Urinary bladder (tissue), 4 donors: ENCODE data around the gene CHST3. TPM values are rescaled to one million over a fixed set of nuclear protein-coding genes. Genes with fewer than 3 reads are reported as not detected.
"Not testable (repeated sequence)": the region's sequence is repeated elsewhere in the genome, so short reads cannot be mapped to it uniquely, and the experiment has no call there.

Source experiments
- DNase-seq: peaks from one replicate; pipeline ENCODE4 v3.0.0-alpha.2; 2015; ENCODE audit errors: extremely low spot score
- H3K27ac ChIP-seq: one replicate; pipeline ENCODE4 v1.5.1; 2013; ENCODE audit warnings: low read depth, mild to moderate bottlenecking, moderate library complexity
- H3K36me3 ChIP-seq: one replicate; pipeline ENCODE4 v1.6.1; 2013; ENCODE audit warnings: mild to moderate bottlenecking, moderate library complexity; ENCODE audit not compliant: insufficient read depth
- H3K4me1 ChIP-seq: one replicate; pipeline ENCODE4 v1.6.1; 2013; ENCODE audit warnings: mild to moderate bottlenecking, moderate library complexity; ENCODE audit not compliant: insufficient read depth
- H3K4me3 ChIP-seq: one replicate; pipeline ENCODE4 v1.5.1; 2013; ENCODE audit warnings: low read depth, low read length
- WGBS: extraction: QIAGEN DNeasy Blood & Tissue Kit; methylation state at CpG from one replicate; pipeline ENCODE4 v1.1.7; 2013; 5-methylcytosine and 5-hydroxymethylcytosine counted together
- polyA plus RNA-seq: library from polyadenylated mRNA; stranded (reverse); fragments of 200-250 nt; gene quantifications from one replicate; pipeline ENCODE4 v1.2.3, GENCODE V29; 2013
- total RNA-seq: library from RNA; depleted of rRNA; stranded (reverse); fragments of >200 nt; gene quantifications from one replicate; pipeline ENCODE4 v1.2.3, GENCODE V29; 2014
- donor health status: healthy with polysubstance abuse.
- donor health status: healthy.

CHST3 gene
- total and polyA plus RNA-seq, 2 donors, result 15.9 to 17.1 TPM

- Histone ChIP-seq H3K4me1 (peaks cover 1% of the 10 kb centered on the region), H3K27ac (no peak overlapping the region), H3K36me3 (no peaks in the 10 kb centered on the region), H3K4me3 (no peak overlapping the region)
- 74% methylated on average over 6 of the region's 6 CpGs for WGBS
- DNase-seq, result no peak
Measured at GRCh38 chr10:72022228-72022627, 58.0 kb downstream of the CHST3 start.

GRCh38 chr10:72024596-72024995, 60.4 kb downstream of the CHST3 start:
- Histone ChIP-seq H3K27ac (no peak overlapping the region), H3K36me3 (no peaks in the 10 kb centered on the region), H3K4me1 (no peaks in the 10 kb centered on the region), H3K4me3 (no peak overlapping the region)
- WGBS, result 86% methylated on average over 4 of the region's 4 CpGs
- DNase-seq, result no peak

GRCh38 chr10:72025400-72025799, 61.2 kb downstream of the CHST3 start:
- Histone ChIP-seq H3K4me1 (no peaks in the 10 kb centered on the region), H3K4me3 (no peak overlapping the region), H3K27ac (no peak overlapping the region), H3K36me3 (no peaks in the 10 kb centered on the region)
- no peak for DNase-seq
- 95% methylated on average over 8 of the region's 8 CpGs for whole genome bisulfite sequencing

GRCh38 chr10:72025832-72026231, 61.6 kb downstream of the CHST3 start:
- WGBS, result 80% methylated on average over 5 of the region's 5 CpGs
- no peaks in the 10 kb centered on the region for H3K36me3 ChIP-seq
- no peaks in the 10 kb centered on the region for H3K4me1 ChIP-seq
- H3K4me3 ChIP-seq, result no peak overlapping the region
- DNase-seq, result no peak
- H3K27ac ChIP-seq, result no peak overlapping the region

GRCh38 chr10:72026278-72027111, 62.3 kb downstream of the CHST3 start:
- no peak overlapping the region for H3K27ac ChIP-seq
- no peaks in the 10 kb centered on the region for H3K36me3 ChIP-seq
- 83% methylated on average over 14 of the region's 14 CpGs for WGBS
- DNase-seq, result no peak
- no peaks in the 10 kb centered on the region for H3K4me1 ChIP-seq
- H3K4me3 ChIP-seq, result no peak overlapping the region

- Histone ChIP-seq H3K4me1 (no peaks in the 10 kb centered on the region), H3K4me3 (no peak overlapping the region), H3K27ac (no peak overlapping the region), H3K36me3 (no peaks in the 10 kb centered on the region)
- DNase-seq, result peak; percentile 55
- WGBS, result 49% methylated on average over 6 of the region's 6 CpGs
Measured at GRCh38 chr10:72027498-72027897, 63.3 kb downstream of the CHST3 start.

- H3K36me3 ChIP-seq, result no peaks in the 10 kb centered on the region
- H3K27ac ChIP-seq, result no peak overlapping the region
- no peak overlapping the region for H3K4me3 ChIP-seq
- no peaks in the 10 kb centered on the region for H3K4me1 ChIP-seq
- WGBS, result 89% methylated on average over 1 of the region's 1 CpG
- DNase-seq, result no peak
Measured at GRCh38 chr10:72029414-72029813, 65.2 kb downstream of the CHST3 start.

GRCh38 chr10:72030762-72031543, 66.8 kb downstream of the CHST3 start:
- no peaks in the 10 kb centered on the region for H3K4me1 ChIP-seq
- no peak overlapping the region for H3K4me3 ChIP-seq
- peak overlapping the region; percentile 25 for H3K27ac ChIP-seq
- no peaks in the 10 kb centered on the region for H3K36me3 ChIP-seq
- DNase-seq, result peak; percentile 46
- WGBS, result 77% methylated on average over 19 of the region's 19 CpGs

GRCh38 chr10:72031706-72032105, 67.5 kb downstream of the CHST3 start:
- DNase-seq, result no peak
- no peak overlapping the region for H3K27ac ChIP-seq
- H3K4me3 ChIP-seq, result no peak overlapping the region
- H3K36me3 ChIP-seq, result no peaks in the 10 kb centered on the region
- H3K4me1 ChIP-seq, result no peaks in the 10 kb centered on the region
- WGBS, result 91% methylated on average over 10 of the region's 10 CpGs

GRCh38 chr10:72032409-72033162, 68.4 kb downstream of the CHST3 start:
- H3K36me3 ChIP-seq, DNase-seq, H3K27ac ChIP-seq, H3K4me3 ChIP-seq, H3K4me1 ChIP-seq: not testable (repeated sequence)
- WGBS, result 86% methylated on average over 11 of the region's 11 CpGs

- Histone ChIP-seq H3K36me3 (no peaks in the 10 kb centered on the region), H3K4me3 (no peak overlapping the region), H3K4me1 (no peaks in the 10 kb centered on the region), H3K27ac (no peak overlapping the region)
- DNase-seq, result no peak
- WGBS, result 79% methylated on average over 12 of the region's 12 CpGs
Measured at GRCh38 chr10:72034040-72034499, 69.9 kb downstream of the CHST3 start.

- Histone ChIP-seq H3K27ac (no peak overlapping the region), H3K36me3 (no peaks in the 10 kb centered on the region), H3K4me3 (no peak overlapping the region), H3K4me1 (no peaks in the 10 kb centered on the region)
- no peak for DNase-seq
- WGBS, result 98% methylated on average over 4 of the region's 4 CpGs
Measured at GRCh38 chr10:72034761-72035160, 70.6 kb downstream of the CHST3 start.

- Histone ChIP-seq H3K4me3 (no peak overlapping the region), H3K4me1 (no peaks in the 10 kb centered on the region), H3K36me3 (no peaks in the 10 kb centered on the region), H3K27ac (no peak overlapping the region)
- DNase-seq, result no peak
- 90% methylated on average over 13 of the region's 13 CpGs for WGBS
Measured at GRCh38 chr10:72035252-72035887, 71.2 kb downstream of the CHST3 start.
